ENCODE measurements around the gene STRN3.

The STRN3 gene

DNA sequence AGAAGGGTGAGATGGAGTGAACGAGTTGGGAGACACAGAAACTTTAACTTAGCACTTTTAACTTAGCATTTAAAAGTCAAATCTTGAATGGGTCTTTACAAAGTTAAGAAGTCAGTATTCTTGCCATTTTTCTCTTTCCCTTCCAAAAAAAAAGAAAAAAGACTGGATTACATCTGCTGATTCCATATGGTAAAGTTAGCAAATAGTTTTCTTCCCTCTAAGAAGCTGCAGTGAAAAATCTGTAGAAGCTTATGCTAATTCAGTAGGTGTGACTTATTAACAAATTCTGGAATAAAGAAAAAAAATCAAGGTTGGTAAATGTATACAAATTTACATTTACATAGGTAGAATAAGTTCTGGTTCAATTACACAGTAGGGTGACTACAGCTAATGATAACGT is 100.9 kb downstream of the STRN3 start:
- TF ChIP-seq, protein P1, sequence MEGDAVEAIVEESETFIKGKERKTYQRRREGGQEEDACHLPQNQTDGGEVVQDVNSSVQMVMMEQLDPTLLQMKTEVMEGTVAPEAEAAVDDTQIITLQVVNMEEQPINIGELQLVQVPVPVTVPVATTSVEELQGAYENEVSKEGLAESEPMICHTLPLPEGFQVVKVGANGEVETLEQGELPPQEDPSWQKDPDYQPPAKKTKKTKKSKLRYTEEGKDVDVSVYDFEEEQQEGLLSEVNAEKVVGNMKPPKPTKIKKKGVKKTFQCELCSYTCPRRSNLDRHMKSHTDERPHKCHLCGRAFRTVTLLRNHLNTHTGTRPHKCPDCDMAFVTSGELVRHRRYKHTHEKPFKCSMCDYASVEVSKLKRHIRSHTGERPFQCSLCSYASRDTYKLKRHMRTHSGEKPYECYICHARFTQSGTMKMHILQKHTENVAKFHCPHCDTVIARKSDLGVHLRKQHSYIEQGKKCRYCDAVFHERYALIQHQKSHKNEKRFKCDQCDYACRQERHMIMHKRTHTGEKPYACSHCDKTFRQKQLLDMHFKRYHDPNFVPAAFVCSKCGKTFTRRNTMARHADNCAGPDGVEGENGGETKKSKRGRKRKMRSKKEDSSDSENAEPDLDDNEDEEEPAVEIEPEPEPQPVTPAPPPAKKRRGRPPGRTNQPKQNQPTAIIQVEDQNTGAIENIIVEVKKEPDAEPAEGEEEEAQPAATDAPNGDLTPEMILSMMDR (IDR thresholded peaks at IDR 0.05; ENCODE audit: control extremely low read depth, extremely low read depth, low read depth, missing control alignments), result no peak
- ChIA-PET POLR2A (no interaction called here), CTCF (interaction anchor here (1.4 to 1.5 kb wide), 2 partner anchors 9 to 10 kb away, joined by 4 read pairs; no protein-coding TSS in a partner anchor)
- DNase-seq (ENCODE audit: extremely low spot score), result no peak

DNA sequence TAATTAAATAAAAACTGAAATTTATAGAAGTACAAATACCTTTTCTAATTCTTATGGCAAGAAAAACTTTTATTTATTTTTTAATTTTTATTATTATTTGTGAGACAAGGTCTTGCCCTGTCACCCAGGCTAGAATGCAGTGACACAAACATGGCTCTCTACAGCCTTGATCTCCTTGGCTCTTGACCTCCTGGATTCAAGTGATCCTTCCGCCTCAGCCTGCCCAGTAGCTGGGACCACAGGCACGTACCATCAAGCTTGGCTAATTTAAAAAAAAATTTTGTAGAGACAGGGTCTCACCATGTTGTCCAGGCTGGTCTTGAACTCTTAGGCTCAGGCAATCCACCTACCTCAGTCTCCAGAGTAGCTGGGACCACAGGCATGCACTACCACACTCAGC is 104.4 kb downstream of the STRN3 start:
- DNase-seq (ENCODE audit: extremely low spot score), result no peak
- ChIA-PET POLR2A (no interaction called here), CTCF (interaction anchor here (1.4 kb wide), 1 partner anchor 122 kb away, joined by 3 read pairs; no protein-coding TSS in a partner anchor)
- TF ChIP-seq, protein P1 (IDR thresholded peaks at IDR 0.05; ENCODE audit: control extremely low read depth, extremely low read depth, low read depth, missing control alignments), result no peak

DNA sequence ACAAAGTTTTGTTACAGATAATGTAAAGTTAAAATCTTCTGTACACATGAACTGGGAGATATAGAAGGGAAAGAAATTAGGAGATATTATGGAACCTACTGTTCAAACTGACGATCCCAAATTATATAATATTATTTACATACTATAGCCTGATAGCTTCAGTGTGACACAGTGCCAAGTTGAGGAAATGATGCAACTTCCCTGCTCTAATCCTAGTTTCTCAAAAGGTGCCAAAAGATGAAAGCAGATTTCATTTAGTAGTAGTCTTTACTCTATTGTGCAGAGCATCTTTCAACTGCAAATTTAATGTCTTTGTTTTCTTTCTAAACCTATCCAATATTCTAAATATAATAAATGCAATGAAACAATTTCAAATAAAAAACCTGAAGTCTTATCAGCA is 104.9 kb downstream of the STRN3 start:
- ChIA-PET CTCF (no interaction called here), POLR2A (no interaction called here)
- DNase-seq (ENCODE audit: extremely low spot score), result no peak
- TF ChIP-seq, protein P1 (IDR thresholded peaks at IDR 0.05; ENCODE audit: control extremely low read depth, extremely low read depth, low read depth, missing control alignments), result no peak

DNA sequence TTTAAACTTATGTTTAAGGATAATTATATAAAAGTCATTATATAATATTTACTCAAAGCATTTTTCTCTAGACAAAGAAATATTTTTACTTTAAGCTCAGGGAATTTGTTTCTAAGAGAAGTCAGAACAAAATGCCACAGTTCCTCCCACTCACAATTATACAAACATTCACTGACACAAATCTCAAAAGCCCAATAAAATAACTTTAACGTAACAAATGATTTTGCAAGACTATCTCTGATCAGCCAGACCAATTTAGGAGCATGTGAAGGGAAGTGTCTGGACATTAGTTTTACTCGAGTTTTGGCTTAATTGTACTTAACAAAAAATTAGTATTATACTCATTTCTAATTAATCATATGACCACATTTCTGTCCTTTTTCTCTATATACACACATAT is 110.6 kb downstream of the STRN3 start:
- TF ChIP-seq, protein P1 (IDR thresholded peaks at IDR 0.05; ENCODE audit: control extremely low read depth, extremely low read depth, low read depth, missing control alignments), result no peak
- ChIA-PET POLR2A (no interaction called here), CTCF (interaction anchor here (1.1 to 2.6 kb wide), 4 partner anchors 8 to 12 kb away, joined by 4 to 11 read pairs (median 4); no protein-coding TSS in a partner anchor)
- DNase-seq (ENCODE audit: extremely low spot score), result no peak

DNA sequence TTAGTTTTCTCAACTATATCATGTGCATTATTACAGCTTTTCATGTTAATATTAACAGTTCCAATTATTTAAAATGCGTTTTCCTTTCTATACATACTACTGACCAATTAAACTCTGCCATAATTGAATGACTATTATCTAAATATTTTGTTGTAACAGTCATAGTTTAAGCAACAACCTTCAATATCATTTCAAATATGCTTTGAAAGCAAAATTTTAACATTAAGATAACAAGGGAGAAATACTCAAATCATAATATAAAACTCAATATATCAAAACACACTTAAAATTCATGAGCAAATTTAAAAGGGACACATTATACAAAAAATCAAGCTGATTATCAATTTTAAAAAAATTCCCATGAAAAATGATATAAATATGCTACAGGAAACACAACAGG is 111.4 kb downstream of the STRN3 start:
- TF ChIP-seq, protein P1 (IDR thresholded peaks at IDR 0.05; ENCODE audit: control extremely low read depth, extremely low read depth, low read depth, missing control alignments), result no peak
- CTCF ChIA-PET, result interaction anchor here (1.1 to 2.6 kb wide), 5 partner anchors 8 to 29 kb away, joined by 4 to 11 read pairs (median 4); no protein-coding TSS in a partner anchor
- POLR2A ChIA-PET, result no interaction called here
- DNase-seq (ENCODE audit: extremely low spot score), result no peak

DNA sequence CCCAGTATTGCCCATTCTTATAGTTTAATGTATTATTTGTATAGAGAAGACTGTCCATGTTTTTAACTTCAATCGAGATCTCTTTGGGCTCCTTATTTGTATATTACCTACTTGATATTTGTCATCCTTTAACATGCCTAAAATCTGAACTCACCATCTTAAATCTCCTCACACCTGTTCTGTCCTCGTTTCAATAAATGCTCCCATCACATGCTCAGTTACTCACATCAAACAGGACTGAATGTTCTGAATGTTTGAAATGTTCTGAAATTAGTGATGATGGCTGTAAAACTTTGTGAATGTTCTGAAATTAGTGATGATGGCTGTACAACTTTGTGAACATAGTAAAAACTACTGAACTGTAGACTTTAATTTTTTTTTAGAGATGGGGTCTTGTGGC is 117.4 kb downstream of the STRN3 start:
- TF ChIP-seq, protein P1 (IDR thresholded peaks at IDR 0.05; ENCODE audit: control extremely low read depth, extremely low read depth, low read depth, missing control alignments), result no peak
- ChIA-PET POLR2A (no interaction called here), CTCF (no interaction called here)
- DNase-seq (ENCODE audit: extremely low spot score), result no peak

All from GM10248 (cell line).